Liver (tissue), 9 donors: ENCODE results near the gene TNRC6B. TPM values are rescaled to one million over a fixed set of nuclear protein-coding genes. Genes with fewer than 3 reads are reported as not detected.

ENCODE experiments used
- DNase-seq: peaks from one replicate; pipeline ENCODE4 v3.0.0-alpha.2; 2017; ENCODE audit warnings: low spot score
- H3K27ac ChIP-seq, 2 donors: one replicate each; pipeline ENCODE4 v1.7.0; 2013; ENCODE audit warnings: inconsistent platforms in 2 of 2, low read length in 2 of 2, control low read depth in 1 of 2, low read depth in 1 of 2, mild to moderate bottlenecking in 1 of 2
- H3K27me3 ChIP-seq, 4 donors: one replicate each; pipeline versions ENCODE4 v1.6.1 to v1.7.0; 2013; ENCODE audit warnings: low read length in 3 of 4, inconsistent platforms in 1 of 4, mild to moderate bottlenecking in 1 of 4, moderate library complexity in 1 of 4; ENCODE audit not compliant: control insufficient read depth in 4 of 4, insufficient read depth in 4 of 4
- H3K36me3 ChIP-seq, 4 donors: one replicate each; pipeline versions ENCODE4 v1.6.1 to v1.7.0; 2013; ENCODE audit warnings: low read length in 3 of 4, mild to moderate bottlenecking in 3 of 4, low read depth in 1 of 4, moderate library complexity in 1 of 4; ENCODE audit not compliant: control insufficient read depth in 4 of 4, insufficient read depth in 3 of 4
- H3K4me1 ChIP-seq, 4 donors: one replicate each; pipeline versions ENCODE4 v1.6.1 to v1.7.0; 2013; ENCODE audit warnings: low read length in 3 of 4, mild to moderate bottlenecking in 3 of 4, moderate library complexity in 1 of 4; ENCODE audit not compliant: control insufficient read depth in 4 of 4, insufficient read depth in 4 of 4
- H3K4me3 ChIP-seq, 3 donors: one replicate each; pipeline versions ENCODE4 v1.6.1 to v1.7.0; 2013; ENCODE audit warnings: low read length in 3 of 3, control low read depth in 1 of 3, low read depth in 1 of 3, mild to moderate bottlenecking in 1 of 3
- H3K9ac ChIP-seq, 2 donors: one replicate each; pipeline ENCODE4 v1.7.0; 2013; ENCODE audit warnings: low read length in 2 of 2, mild to moderate bottlenecking in 2 of 2, moderate library complexity in 2 of 2, control low read depth in 1 of 2, low read depth in 1 of 2
- H3K9me3 ChIP-seq, 4 donors: one replicate each; pipeline versions ENCODE4 v1.6.1 to v1.7.0; 2013; ENCODE audit warnings: low read length in 3 of 4; ENCODE audit not compliant: control insufficient read depth in 4 of 4
- ATF3 ChIP-seq: IDR thresholded peaks from 2 replicates; pipeline ENCODE4 v1.6.1; 2016; ENCODE audit warnings: antibody characterized with exemption
- CTCF ChIP-seq: fragments of 150-350 bp; IDR thresholded peaks from 2 replicates; pipeline ENCODE4 v1.5.1; 2017; ENCODE audit warnings: improper control_type of control experiment, low read depth, low read length; ENCODE audit not compliant: missing input control
- EGR1 ChIP-seq, 2 donors: IDR thresholded peaks; 2 replicates each; pipeline ENCODE4 v1.6.1; 2016 to 2018; ENCODE audit warnings: antibody characterized with exemption in 2 of 2, low read depth in 2 of 2
- FOXA1 ChIP-seq: IDR thresholded peaks from 2 replicates; pipeline ENCODE4 v1.6.1; 2016; ENCODE audit warnings: antibody characterized with exemption
- FOXA2 ChIP-seq: IDR thresholded peaks from 2 replicates; pipeline ENCODE4 v1.6.1; 2016; ENCODE audit warnings: antibody characterized with exemption
- GABPA ChIP-seq, 2 donors: IDR thresholded peaks in 1 of 2; conservative IDR thresholded peaks in 1 of 2; 2 replicates each; pipeline ENCODE4 v1.6.1; 2016; ENCODE audit warnings: antibody characterized with exemption in 2 of 2, mild to moderate bottlenecking in 1 of 2, moderate library complexity in 1 of 2
- HNF4A ChIP-seq, 2 donors: conservative IDR thresholded peaks; 2 replicates each; pipeline ENCODE4 v1.6.1; 2016; ENCODE audit warnings: antibody characterized with exemption in 2 of 2, mild to moderate bottlenecking in 2 of 2
- HNF4G ChIP-seq: IDR thresholded peaks from 2 replicates; pipeline ENCODE4 v1.6.1; 2016; ENCODE audit warnings: antibody characterized with exemption
- JUND ChIP-seq, 2 donors: IDR thresholded peaks; 2 replicates each; pipeline ENCODE4 v1.6.1; 2016; ENCODE audit warnings: antibody characterized with exemption in 2 of 2
- MAX ChIP-seq: IDR thresholded peaks from 2 replicates; pipeline ENCODE4 v1.6.1; 2016; ENCODE audit warnings: antibody characterized with exemption
- NR2F2 ChIP-seq: IDR thresholded peaks from 2 replicates; pipeline ENCODE4 v1.6.1; 2016; ENCODE audit warnings: antibody characterized with exemption
- RAD21 ChIP-seq, 2 donors: IDR thresholded peaks; 2 replicates each; pipeline ENCODE4 v1.6.1; 2016; ENCODE audit warnings: antibody characterized with exemption in 2 of 2, mild to moderate bottlenecking in 2 of 2
- REST ChIP-seq: IDR thresholded peaks from 2 replicates; pipeline ENCODE4 v1.6.1; 2016; ENCODE audit warnings: antibody characterized with exemption, mild to moderate bottlenecking
- TAF1 ChIP-seq: conservative IDR thresholded peaks from 2 replicates; pipeline ENCODE4 v1.6.1; 2016; ENCODE audit warnings: antibody characterized with exemption, mild to moderate bottlenecking
- ZBTB33 ChIP-seq: IDR thresholded peaks from 2 replicates; pipeline ENCODE4 v1.6.1; 2016; ENCODE audit warnings: antibody characterized with exemption
- WGBS: extraction: QIAGEN DNeasy Blood & Tissue Kit; methylation state at CpG from one replicate; pipeline ENCODE4 v1.1.7; 2013; 5-methylcytosine and 5-hydroxymethylcytosine counted together
- polyA plus RNA-seq, 2 donors: library from polyadenylated mRNA; stranded (reverse) in 1 of 2; unstranded in 1 of 2; fragments of 200-250 nt in 1 of 2; fragments of >200 nt in 1 of 2; fragmentation: Nextera tagmentation in 1 of 2; extraction: Ambion mirVana in 1 of 2; gene quantifications; one replicate each; pipeline versions ENCODE4 v1.2.1 to v1.2.3, GENCODE V29; 2013 to 2015
- total RNA-seq, 2 donors: library from RNA; depleted of rRNA; stranded (reverse); fragments of >200 nt; gene quantifications; one replicate each; pipeline ENCODE4 v1.2.3, GENCODE V29; 2014
- donor health status: healthy.
- donor health status: healthy.
- donor health status: healthy.
- donor health status: healthy.
- donor health status: healthy.

TNRC6B gene
- total and polyA plus RNA-seq, 4 donors: 4.6 to 39.1 (median 26.4) TPM

- DNase-seq: no peak
These were observed 58.5 kb downstream of the TNRC6B start for GRCh38 chr22:40236131-40236665.

GRCh38 chr22:40237241-40237640 lies 59.5 kb downstream of the TNRC6B start:
- Histone ChIP-seq H3K4me1 (peaks cover 0 to 5% (median 0%) of the 10 kb centered on the region in 4 donors), H3K4me3 (no peak overlapping the region), H3K9ac (no peak overlapping the region), H3K36me3 (peaks cover 2 to 5% (median 4%) of the 10 kb centered on the region in 4 donors), H3K9me3 (no peaks in the 10 kb centered on the region), H3K27me3 (no peaks in the 10 kb centered on the region), H3K27ac (no peak overlapping the region)
- 96% methylated on average over 4 of the region's 4 CpGs for WGBS
- DNase-seq: no peak
- no peak for TF ChIP-seq CTCF
- no peak for TF ChIP-seq ZBTB33
- no peak for TF ChIP-seq TAF1
- TF ChIP-seq NR2F2: no peak
- TF ChIP-seq ATF3: no peak
- TF ChIP-seq GABPA (IDR thresholded peaks at IDR 0.05 in 1 of 2, conservative IDR thresholded peaks at IDR 0.05 in 1 of 2): no peak

More at GRCh38 chr22:40236131-40236665, 58.5 kb downstream of the TNRC6B start:
- 84% methylated on average over 4 of the region's 4 CpGs for WGBS
- Histone ChIP-seq H3K9ac (no peak overlapping the region), H3K27ac (no peak overlapping the region), H3K4me1 (peaks cover 0 to 5% (median 0%) of the 10 kb centered on the region in 4 donors), H3K36me3 (peaks cover 4 to 9% (median 4%) of the 10 kb centered on the region in 4 donors), H3K9me3 (no peaks in the 10 kb centered on the region), H3K27me3 (no peaks in the 10 kb centered on the region), H3K4me3 (no peak overlapping the region)
- TF ChIP-seq EGR1 (IDR thresholded peaks at IDR 0.05; ENCODE audit: low read depth in 2 of 2) (no peak), TAF1 (no peak), HNF4A (conservative IDR thresholded peaks at IDR 0.05) (no peak), HNF4G (no peak), FOXA2 (no peak), JUND (IDR thresholded peaks at IDR 0.05) (no peak), REST (no peak), MAX (no peak), GABPA (IDR thresholded peaks at IDR 0.05 in 1 of 2, conservative IDR thresholded peaks at IDR 0.05 in 1 of 2) (no peak), FOXA1 (no peak), CTCF (no peak), RAD21 (IDR thresholded peaks at IDR 0.05) (no peak)
